GM13977 (cell line): ENCODE data around the gene OSER1.

Source experiments
- DNase-seq: peaks from one replicate; pipeline ENCODE4 v3.0.0; 2012; ENCODE audit warnings: low spot score
- in situ Hi-C: fragments of 300-500 bp; cut with MboI; formaldehyde crosslinking; loops from one replicate; pipeline ENCODE4 v1.12.0; 2022; ENCODE audit warnings: low sequenced_read_pairs, low pct_unique_long_range_greater_than_20kb, mixed read lengths, inconsistent platforms; ENCODE audit not compliant: unreplicated experiment
- TF ChIP-seq, protein P1 (sequence below): IDR thresholded peaks from 2 replicates; pipeline ENCODE4 v1.5.1; 2012; ENCODE audit warnings: mild to moderate bottlenecking, control low read depth; ENCODE audit not compliant: insufficient read depth; ENCODE audit errors: extremely low read depth, missing control alignments

The OSER1 gene

DNA sequence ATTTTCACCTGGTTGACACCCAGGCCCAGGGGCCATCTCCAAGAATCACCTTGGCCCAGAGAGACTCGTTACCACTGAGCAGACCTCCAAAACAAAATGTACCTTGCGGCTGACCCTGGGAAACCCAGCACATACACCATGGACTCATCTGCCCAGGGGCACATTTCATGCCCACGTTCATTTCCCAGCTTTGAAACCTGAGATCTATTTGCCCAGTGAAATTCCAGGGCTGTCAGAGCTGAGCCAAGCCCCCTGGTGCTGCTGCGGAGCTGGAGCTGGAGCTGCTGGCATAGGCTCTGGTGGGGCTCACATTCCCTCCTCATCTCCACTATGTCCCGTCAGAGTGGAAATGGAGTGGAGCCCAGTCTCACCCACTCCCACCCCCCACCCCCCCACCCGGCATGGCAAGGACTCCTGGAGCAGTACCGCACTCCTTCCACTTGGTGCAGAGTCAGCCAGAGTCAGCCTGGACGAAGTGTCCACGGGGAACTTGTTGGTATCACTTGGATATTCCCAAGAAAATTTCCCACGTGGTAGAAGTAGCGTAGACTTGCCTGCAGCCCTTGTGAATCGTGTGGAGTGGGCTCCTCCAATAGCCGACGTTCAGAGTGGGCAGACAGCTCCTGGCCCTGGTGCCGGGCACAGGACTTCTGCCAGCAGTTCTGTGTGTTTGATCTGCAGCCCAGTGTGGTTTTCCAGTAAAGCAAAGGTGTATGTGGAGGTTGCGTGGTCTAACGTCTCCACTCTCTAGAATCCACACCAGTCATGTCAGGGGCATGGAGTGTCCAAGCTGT is 18.1 kb upstream of the OSER1 start:
- DNase-seq: no peak
- TF ChIP-seq, protein P1, sequence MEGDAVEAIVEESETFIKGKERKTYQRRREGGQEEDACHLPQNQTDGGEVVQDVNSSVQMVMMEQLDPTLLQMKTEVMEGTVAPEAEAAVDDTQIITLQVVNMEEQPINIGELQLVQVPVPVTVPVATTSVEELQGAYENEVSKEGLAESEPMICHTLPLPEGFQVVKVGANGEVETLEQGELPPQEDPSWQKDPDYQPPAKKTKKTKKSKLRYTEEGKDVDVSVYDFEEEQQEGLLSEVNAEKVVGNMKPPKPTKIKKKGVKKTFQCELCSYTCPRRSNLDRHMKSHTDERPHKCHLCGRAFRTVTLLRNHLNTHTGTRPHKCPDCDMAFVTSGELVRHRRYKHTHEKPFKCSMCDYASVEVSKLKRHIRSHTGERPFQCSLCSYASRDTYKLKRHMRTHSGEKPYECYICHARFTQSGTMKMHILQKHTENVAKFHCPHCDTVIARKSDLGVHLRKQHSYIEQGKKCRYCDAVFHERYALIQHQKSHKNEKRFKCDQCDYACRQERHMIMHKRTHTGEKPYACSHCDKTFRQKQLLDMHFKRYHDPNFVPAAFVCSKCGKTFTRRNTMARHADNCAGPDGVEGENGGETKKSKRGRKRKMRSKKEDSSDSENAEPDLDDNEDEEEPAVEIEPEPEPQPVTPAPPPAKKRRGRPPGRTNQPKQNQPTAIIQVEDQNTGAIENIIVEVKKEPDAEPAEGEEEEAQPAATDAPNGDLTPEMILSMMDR: no peak
- in situ Hi-C loops: no loop called here

- no peak for DNase-seq
- TF ChIP-seq, protein P1: no peak
- in situ Hi-C loops: no loop called here
Measured at GRCh38 chr20:44224637-44225036, 14.1 kb upstream of the OSER1 start.

DNA sequence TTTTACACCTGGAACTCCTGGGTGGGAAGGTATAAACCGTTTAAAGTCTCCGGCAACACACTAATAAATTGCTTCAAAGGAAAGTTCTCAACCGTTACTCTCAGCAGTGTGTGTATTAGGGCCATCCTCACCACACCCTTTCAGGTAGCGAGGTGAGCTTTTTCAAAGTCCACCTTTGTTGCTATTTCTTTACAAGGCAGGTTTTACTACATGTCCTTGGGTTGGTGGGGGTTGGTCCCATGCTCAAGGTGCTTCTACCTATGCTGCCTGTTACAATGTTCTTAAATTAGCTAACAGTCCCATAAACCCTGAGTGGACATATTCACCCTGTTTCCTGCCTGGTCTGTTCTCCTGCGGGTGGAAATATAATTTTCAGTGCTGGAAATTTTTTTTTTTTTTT is 13.2 kb upstream of the OSER1 start:
- in situ Hi-C loops: no loop called here
- TF ChIP-seq, protein P1: no peak

DNA sequence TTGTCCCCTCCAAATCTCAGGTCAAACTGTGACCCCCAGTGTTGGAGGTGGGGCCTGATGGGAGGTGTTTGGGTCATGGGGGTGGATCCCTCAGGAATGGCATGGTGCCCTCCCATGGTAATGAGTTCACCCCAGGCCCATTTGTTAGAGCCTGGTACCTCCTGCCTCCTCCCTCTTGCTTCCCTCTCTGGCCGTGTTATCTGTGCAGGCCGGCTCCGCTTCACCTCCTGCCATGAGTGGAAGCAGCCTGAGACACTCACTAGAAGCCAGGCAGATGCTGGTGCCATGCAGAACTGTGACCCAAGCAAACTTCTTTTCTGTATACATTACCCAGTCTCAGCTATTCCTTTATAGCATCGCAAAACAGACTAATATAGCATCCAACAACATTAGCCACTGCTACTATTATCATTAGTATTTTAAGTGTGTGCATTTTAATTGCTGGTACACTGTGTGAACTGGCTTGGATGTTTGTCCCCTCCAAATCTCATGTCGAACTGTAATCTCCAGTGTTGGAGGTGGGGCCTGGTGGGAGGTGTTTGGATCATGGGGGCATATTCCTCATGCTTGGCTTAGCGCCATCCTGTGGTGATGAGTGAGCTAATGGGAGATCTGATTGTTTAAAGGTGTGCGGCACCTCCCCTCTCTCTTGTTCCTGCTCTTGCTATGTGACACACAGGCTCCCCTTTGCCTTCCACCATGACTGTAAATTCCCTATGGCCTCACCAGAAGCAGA is 12.2 kb upstream of the OSER1 start:
- no peak for DNase-seq
- in situ Hi-C loops: no loop called here
- TF ChIP-seq, protein P1: no peak

More for the DNA sequence above, 13.2 kb upstream of the OSER1 start:
- no peak for DNase-seq

DNA sequence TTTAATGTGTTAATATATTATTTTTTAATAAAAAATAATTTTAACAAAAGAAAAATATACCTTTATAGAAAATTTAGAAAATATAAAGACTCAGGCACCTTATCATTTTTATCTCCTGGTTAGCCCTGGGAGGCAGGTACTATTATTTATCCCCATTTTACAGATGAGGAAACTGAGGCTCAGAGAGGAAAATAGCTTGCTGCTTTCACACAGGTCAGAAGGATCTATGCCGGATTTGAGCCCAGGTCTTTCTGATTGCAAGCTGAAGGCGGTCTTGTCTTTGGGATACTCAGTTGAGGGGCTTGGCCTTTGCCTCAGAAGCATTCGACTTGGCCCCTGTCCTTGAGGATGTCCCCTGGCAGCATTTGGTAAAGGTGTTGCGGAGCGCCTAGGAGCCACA is 11.5 kb upstream of the OSER1 start:
- in situ Hi-C loops: no loop called here
- no peak for DNase-seq
- TF ChIP-seq, protein P1: no peak

DNA sequence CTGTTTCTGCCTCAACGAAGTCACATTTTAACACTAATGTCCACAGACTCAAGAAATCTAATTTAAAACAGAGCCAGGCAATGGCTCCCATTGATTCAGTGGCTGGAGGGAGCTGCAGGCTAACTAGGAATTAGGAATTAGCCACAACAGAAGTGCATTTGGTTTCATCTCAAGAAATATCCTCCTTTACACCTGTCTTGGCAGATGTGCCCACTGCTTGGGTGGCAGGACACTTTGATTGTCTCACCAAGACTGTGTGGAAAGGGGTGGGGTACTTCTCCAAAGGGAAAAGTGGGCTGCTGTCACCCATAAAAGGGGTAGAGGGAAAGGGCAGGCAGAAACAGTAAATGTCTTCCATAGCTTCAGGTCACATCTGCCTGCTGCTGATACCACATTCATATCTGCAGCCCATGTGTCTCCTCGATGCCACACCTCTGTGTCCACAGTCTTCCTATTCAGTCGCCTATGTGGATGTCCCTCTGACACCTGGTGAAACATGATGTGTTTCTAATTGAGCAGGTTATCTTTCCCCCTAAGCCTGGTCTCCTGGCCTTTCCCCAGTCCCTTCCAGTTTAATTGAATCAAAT is 10.9 kb upstream of the OSER1 start:
- in situ Hi-C loops: no loop called here
- DNase-seq: no peak
- TF ChIP-seq, protein P1: no peak
